GM10266 (cell line): Measurements from ENCODE around the gene CHST11.

Source experiments
- DNase-seq: peaks from one replicate; pipeline ENCODE4 v3.0.0; 2012; ENCODE audit errors: extremely low spot score
- CTCF ChIP-seq: IDR thresholded peaks from 2 replicates; pipeline ENCODE4 v1.5.1; 2012; ENCODE audit warnings: mild to moderate bottlenecking, low read depth; ENCODE audit not compliant: control insufficient read depth, insufficient read depth; ENCODE audit errors: missing control alignments

CHST11 gene

GRCh38 chr12:104704224-104704779, 247.6 kb downstream of the CHST11 start:
- no peak for TF ChIP-seq CTCF
- no peak for DNase-seq

GRCh38 chr12:104707194-104707593, 250.4 kb downstream of the CHST11 start:
- TF ChIP-seq CTCF: no peak

GRCh38 chr12:104707794-104708558, 251.2 kb downstream of the CHST11 start:
- DNase-seq: no peak
- no peak for TF ChIP-seq CTCF

More at GRCh38 chr12:104707194-104707593, 250.4 kb downstream of the CHST11 start:
- DNase-seq: no peak

GRCh38 chr12:104708891-104709290, 252.1 kb downstream of the CHST11 start:
- no peak for DNase-seq
- TF ChIP-seq CTCF: no peak

GRCh38 chr12:104709692-104710435, 253.1 kb downstream of the CHST11 start:
- TF ChIP-seq CTCF: no peak

GRCh38 chr12:104710940-104711689, 254.4 kb downstream of the CHST11 start:
- TF ChIP-seq CTCF: no peak
- no peak for DNase-seq

More at GRCh38 chr12:104709692-104710435, 253.1 kb downstream of the CHST11 start:
- no peak for DNase-seq
